Subcutaneous abdominal adipose tissue (tissue), 5 donors: ENCODE results near the gene PPP1R10.

Experiments
- H3K27ac ChIP-seq: one replicate; pipeline ENCODE4 v1.7.0; 2013; ENCODE audit warnings: low read depth, mild to moderate bottlenecking, inconsistent platforms, low read length, moderate library complexity
- H3K27me3 ChIP-seq, 5 donors: one replicate each; pipeline ENCODE4 v1.7.0; 2013; ENCODE audit warnings: low read length in 5 of 5, inconsistent platforms in 1 of 5; ENCODE audit not compliant: control insufficient read depth in 5 of 5, insufficient read depth in 4 of 5
- H3K36me3 ChIP-seq, 5 donors: one replicate each; pipeline ENCODE4 v1.7.0; 2013; ENCODE audit warnings: low read length in 5 of 5; ENCODE audit not compliant: control insufficient read depth in 5 of 5, insufficient read depth in 5 of 5
- H3K4me1 ChIP-seq, 5 donors: one replicate each; pipeline ENCODE4 v1.7.0; 2013; ENCODE audit warnings: low read length in 5 of 5, mild to moderate bottlenecking in 3 of 5, moderate library complexity in 1 of 5; ENCODE audit not compliant: control insufficient read depth in 5 of 5, insufficient read depth in 5 of 5
- H3K4me3 ChIP-seq, 5 donors: one replicate each; pipeline ENCODE4 v1.7.0; 2013; ENCODE audit warnings: low read length in 5 of 5, low read depth in 1 of 5
- H3K9ac ChIP-seq, 5 donors: one replicate each; pipeline ENCODE4 v1.7.0; 2013; ENCODE audit warnings: low read length in 5 of 5, mild to moderate bottlenecking in 4 of 5, moderate library complexity in 3 of 5
- H3K9me3 ChIP-seq, 5 donors: one replicate each; pipeline ENCODE4 v1.7.0; 2013; ENCODE audit warnings: low read length in 5 of 5; ENCODE audit not compliant: control insufficient read depth in 5 of 5
- donor health status: healthy.
- donor health status: healthy.
- donor health status: healthy.
- donor health status: healthy.
- donor health status: healthy.

The PPP1R10 gene

DNA sequence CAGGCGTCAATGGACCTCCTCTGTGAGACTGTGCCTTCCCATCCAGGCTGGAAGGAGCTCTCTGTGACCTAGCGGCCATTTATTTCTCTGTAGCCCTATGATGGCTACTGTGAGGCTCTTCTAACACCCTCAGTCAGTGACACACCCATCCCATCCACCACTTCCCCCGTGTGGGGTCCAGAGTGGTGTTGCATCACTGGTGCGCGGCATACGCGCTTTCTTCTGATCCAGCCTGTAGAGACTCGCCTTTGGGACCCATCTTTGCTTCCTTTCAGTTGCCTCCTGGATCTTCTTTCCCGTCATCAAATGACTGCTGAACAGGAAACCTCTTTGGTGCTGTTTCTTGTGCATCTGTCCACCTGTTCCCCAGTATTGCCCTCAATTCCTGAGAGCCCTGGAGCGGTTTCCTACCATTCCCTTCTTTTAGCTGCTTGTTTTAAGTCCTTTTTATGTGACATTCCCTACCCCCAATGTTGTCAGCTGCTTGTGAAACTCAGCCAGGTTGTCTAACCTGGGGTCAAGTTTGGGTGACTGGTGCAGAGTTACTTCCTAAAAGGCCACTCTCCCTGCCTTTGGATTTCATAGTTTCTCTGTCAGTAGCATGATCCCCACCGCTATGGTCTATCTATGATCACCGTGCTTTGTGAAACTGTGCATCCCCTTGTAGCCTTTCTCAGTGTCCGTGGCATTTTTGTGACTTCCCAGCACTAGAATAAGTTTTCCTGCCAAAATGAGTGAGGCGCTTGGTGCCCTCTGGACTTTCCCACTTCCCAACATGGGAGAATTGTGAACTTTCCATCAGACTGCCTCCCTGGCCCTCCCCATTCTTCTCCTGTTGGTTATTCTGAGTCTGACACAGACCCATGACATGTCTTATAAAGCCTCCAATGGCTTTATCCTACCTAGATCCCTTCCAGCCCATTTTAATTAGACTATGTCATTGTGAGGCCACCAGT lies 54.3 kb downstream of the PPP1R10 start:
- H3K9me3 ChIP-seq: no peaks in the 10 kb centered on the region
- H3K27ac ChIP-seq: no peak overlapping the region
- no peak overlapping the region for H3K9ac ChIP-seq
- no peak overlapping the region for H3K4me3 ChIP-seq
- no peaks in the 10 kb centered on the region for H3K27me3 ChIP-seq
- peaks cover 6 to 27% (median 19%) of the 10 kb centered on the region in 5 donors for H3K36me3 ChIP-seq
- H3K4me1 ChIP-seq: peaks cover 3 to 10% (median 5%) of the 10 kb centered on the region in 5 donors

DNA sequence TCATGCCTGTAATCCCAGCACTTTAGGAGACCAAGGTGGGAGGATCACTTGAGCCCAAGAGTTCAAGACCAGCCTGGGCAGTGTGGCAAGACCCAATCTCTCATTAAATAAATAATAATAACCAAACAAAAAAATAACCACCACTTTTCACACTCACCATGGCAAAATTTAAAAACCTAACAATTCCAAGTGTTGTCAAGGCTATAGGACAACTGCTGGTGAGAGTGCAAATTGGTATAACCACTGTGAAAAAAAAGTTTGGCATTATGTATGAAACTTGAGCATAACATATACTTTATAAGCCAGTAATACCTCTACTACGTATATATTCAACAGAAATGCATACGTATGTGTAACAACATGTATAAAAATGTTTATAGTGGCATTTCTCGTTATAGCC lies 56.1 kb downstream of the PPP1R10 start:
- Histone ChIP-seq H3K27me3 (no peaks in the 10 kb centered on the region), H3K9ac (no peak overlapping the region), H3K27ac (no peak overlapping the region), H3K4me1 (peaks cover 6 to 20% (median 16%) of the 10 kb centered on the region in 5 donors), H3K4me3 (no peak overlapping the region), H3K36me3 (peaks cover 6 to 27% (median 19%) of the 10 kb centered on the region in 5 donors), H3K9me3 (no peaks in the 10 kb centered on the region)

DNA sequence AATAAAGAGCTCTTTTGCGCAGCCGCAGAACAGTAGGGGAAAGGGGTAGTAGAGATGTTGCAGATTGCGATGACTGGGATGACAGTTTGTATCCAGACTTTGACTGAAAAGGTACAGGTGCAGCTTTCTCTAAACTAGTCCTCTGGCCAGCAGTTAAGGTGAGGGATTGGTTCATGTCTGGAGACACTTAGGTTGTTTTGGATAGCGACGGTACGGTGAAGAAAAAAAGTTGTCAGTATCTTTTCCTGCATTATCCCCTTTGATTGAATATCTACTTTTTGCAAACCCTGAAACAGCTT lies 59.4 kb downstream of the PPP1R10 start:
- H3K36me3 ChIP-seq: peaks cover 6 to 40% (median 27%) of the 10 kb centered on the region in 5 donors
- H3K4me3 ChIP-seq: peak overlapping the region; percentile 94 to 97 (median 97)
- H3K27me3 ChIP-seq: no peaks in the 10 kb centered on the region
- no peaks in the 10 kb centered on the region for H3K9me3 ChIP-seq
- H3K27ac ChIP-seq: peak overlapping the region; percentile 87
- peak overlapping the region; percentile 73 to 90 (median 77) for H3K9ac ChIP-seq
- H3K4me1 ChIP-seq: peaks cover 6 to 35% (median 28%) of the 10 kb centered on the region in 5 donors

DNA sequence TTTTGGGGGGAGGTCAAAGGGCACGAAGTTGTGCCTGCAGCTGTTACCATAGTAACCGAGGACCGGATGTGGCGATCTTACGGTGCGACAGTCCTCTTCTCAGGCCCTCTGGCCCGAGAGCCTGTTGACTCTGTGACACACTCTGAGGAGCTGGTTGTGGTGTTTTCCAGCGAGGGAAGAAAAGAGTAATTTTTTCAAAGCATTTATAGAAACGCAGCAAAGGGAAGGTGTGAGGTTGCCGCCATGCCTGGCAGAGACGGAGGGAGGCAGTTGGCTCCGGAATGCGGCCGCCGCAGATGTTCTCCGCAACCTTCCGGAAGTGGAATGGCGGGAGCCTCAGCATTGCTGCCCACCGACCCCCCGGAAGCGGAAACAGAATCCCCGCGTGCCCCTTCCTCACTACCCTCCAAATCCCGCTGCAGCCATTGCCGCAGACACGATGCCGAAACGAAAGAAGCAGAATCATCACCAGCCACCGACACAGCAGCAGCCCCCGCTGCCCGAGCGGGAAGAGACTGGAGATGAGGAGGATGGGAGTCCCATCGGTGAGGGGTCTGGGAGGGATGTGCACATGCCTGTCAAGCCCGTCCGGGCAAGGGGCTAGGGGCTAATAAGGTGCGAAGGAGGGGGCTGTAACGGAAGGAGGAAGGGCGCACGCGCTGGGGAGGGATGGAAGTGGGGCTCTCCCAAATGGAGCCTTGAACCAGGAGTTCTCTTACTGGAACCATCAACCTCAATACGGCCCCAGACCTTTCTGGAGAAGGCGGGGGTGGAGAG lies 59.9 kb downstream of the PPP1R10 start, which contains the start of gene PRR3:
Gene PRR3 (plus strand): TSS at position 390 of the 777 bp plus-strand sequence. CDS start 50 bp downstream, at position 440.
- H3K9me3 ChIP-seq: no peaks in the 10 kb centered on the region
- H3K9ac ChIP-seq: peak within 1 kb of the TSS; percentile 73 to 90 (median 77)
- peak within 1 kb of the TSS; percentile 94 to 97 (median 97) for H3K4me3 ChIP-seq
- H3K27me3 ChIP-seq: no peaks in the 10 kb centered on the region
- peak within 1 kb of the TSS; percentile 87 for H3K27ac ChIP-seq
- H3K36me3 ChIP-seq: peaks cover 6 to 40% (median 27%) of the 10 kb centered on the region in 5 donors
- peaks cover 6 to 35% (median 28%) of the 10 kb centered on the region in 5 donors for H3K4me1 ChIP-seq

DNA sequence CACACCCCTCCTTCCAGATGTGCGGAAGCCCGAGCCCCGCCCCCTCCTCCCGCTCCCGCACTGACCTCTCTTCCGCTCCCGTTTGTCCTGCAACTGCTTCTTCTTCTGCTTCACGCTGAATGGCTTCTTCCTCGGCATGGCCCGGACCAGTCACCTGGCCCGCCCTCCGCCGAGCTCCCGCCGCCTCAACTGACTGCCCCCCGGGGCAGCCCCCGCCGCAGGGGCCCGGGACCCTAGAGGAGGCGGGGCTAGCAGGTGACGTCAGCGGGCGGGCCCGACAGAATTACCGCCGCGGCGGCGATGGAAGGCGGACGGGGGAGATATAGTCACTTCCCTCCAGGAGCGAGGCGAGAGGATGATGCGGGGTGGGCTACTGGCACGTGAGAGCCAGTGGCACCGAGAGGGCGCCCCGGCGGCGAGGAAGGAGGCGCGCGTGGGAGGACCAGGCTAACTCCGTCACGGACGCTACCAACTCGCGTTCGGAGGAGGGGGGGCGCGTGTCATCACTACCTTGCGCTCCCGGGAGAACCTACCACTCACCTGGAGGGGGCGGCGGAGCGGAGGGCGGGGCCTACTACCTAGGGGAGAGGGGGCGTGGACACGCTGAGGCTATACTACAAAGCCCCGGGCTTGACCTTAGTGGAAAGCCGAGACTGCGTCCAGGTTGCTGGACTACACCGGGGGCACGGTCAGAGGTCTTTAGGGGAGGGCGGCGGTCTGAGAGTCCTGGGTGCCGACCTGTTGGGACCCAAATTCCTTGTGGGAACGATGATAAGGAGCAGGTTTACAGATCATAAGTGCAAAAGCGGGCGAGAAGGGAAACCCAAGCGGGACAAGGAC lies 60.8 kb downstream of the PPP1R10 start, which contains the start of gene GNL1:
Gene GNL1 (minus strand): TSS at position 424 of the 840 bp plus-strand sequence. CDS start 286 bp downstream, at position 138.
- Histone ChIP-seq H3K36me3 (peaks cover 5 to 41% (median 30%) of the 10 kb centered on the region in 5 donors), H3K4me1 (peaks cover 6 to 35% (median 28%) of the 10 kb centered on the region in 5 donors), H3K9ac (peak within 1 kb of the TSS; percentile 73 to 90 (median 77)), H3K27ac (peak within 1 kb of the TSS; percentile 87), H3K9me3 (no peaks in the 10 kb centered on the region), H3K27me3 (no peaks in the 10 kb centered on the region), H3K4me3 (peak within 1 kb of the TSS; percentile 94 to 97 (median 97))

DNA sequence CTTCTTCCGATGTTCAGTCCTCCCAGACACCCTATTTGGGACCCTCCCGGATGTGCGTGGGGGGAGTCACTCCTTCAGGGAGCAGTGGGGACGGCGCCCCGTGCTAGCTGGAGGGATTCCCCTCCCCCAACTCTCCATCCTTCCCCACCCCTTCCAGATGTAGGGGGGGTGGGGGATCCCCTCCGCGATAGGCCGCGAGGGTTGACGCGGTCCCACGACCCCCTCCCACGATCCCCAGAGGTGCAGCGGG lies 61.3 kb downstream of the PPP1R10 start:
- H3K36me3 ChIP-seq: peaks cover 4 to 44% (median 35%) of the 10 kb centered on the region in 5 donors
- peak overlapping the region; percentile 87 for H3K27ac ChIP-seq
- H3K9me3 ChIP-seq: no peaks in the 10 kb centered on the region
- H3K4me1 ChIP-seq: peaks cover 6 to 35% (median 28%) of the 10 kb centered on the region in 5 donors
- no peaks in the 10 kb centered on the region for H3K27me3 ChIP-seq
- H3K9ac ChIP-seq: peak overlapping the region in 4 of 5 donors; percentile 76 to 90 (median 80)
- H3K4me3 ChIP-seq: peak overlapping the region; percentile 84 to 97 (median 95)

DNA sequence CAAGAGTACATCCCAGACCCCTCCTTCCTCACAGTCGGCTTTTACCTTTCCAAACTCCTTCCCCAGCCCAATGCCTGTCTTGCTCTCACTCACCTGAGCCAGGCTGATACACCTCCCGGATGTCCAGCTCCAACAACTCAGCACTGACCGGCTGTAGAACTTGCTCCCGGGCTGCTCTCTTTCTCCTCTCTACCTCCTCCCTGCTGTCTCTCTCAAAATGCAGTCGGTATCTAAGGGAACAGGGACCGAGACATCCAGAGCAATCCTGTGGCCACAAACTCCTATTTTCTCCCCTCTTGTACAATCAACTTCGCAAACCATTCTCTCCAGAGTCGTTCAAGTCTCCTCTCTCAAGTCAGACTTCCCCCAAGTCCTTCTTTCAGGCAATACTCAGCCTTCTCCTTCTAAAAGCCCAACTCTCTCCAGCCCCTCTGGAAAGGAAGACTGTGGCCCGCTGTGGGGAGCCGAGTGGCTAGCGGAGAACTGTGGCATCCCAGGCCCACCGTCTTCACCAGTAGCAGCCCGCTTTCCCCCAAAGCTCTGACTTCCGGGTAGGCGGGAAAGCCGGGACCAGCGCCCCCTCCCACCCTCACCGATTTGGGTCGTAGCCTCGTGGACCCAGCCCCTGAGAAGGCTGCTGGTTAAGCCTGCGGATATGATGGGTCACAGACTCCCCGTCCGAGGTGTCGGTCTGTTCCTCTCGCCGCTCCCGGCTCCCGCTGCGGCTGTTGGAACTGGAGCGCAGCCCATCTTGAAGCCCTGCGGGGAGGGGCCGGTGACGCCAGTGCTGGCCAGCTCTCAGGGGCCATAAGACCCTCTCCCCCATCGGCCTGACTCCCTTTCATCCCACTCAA lies 61.9 kb downstream of the PPP1R10 start:
- Histone ChIP-seq H3K27me3 (no peaks in the 10 kb centered on the region), H3K27ac (peak overlapping the region; percentile 87), H3K4me1 (peaks cover 6 to 35% (median 28%) of the 10 kb centered on the region in 5 donors), H3K4me3 (peak overlapping the region; percentile 84 to 97 (median 95)), H3K9me3 (no peaks in the 10 kb centered on the region), H3K9ac (peak overlapping the region; percentile 38 to 90 (median 77)), H3K36me3 (peaks cover 4 to 50% (median 40%) of the 10 kb centered on the region in 5 donors)

DNA sequence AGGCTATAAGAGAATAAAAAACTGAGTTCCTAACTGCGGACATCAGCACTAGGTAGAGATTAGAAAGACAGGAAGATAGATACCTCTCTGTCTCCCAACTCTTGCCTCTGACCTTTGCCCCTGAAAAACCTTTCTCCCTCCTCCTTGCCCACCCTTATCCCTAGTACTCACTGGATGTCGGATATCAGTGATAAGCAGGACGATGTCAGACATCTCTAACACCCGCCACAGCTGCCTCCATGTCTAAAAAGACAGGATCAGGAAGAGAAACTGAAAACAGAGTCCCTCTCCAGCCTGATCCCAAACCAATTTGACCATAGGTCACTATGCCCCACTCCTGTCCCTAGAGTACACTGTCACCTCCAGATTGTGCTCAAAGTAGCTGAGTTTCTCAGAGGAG lies 62.6 kb downstream of the PPP1R10 start:
- H3K4me1 ChIP-seq: peaks cover 6 to 35% (median 28%) of the 10 kb centered on the region in 5 donors
- peak overlapping the region in 1 of 5 donors; percentile 84 for H3K4me3 ChIP-seq
- no peaks in the 10 kb centered on the region for H3K27me3 ChIP-seq
- H3K9ac ChIP-seq: no peak overlapping the region
- H3K27ac ChIP-seq: no peak overlapping the region
- peaks cover 4 to 56% (median 43%) of the 10 kb centered on the region in 5 donors for H3K36me3 ChIP-seq
- H3K9me3 ChIP-seq: no peaks in the 10 kb centered on the region
